VCaP (cell line): ENCODE measurements around the gene HNRNPL.
"Not testable (repeated sequence)": the region's sequence is repeated elsewhere in the genome, so short reads cannot be mapped to it uniquely, and the experiment has no call there.

Source experiments
- H3K27ac ChIP-seq: fragments of 450-650 bp; 2 replicates; pipeline ENCODE4 v1.5.1; 2017
- CTCF ChIP-seq: fragments of 450-650 bp; conservative IDR thresholded peaks from 2 replicates; pipeline ENCODE4 v1.5.1; 2017; ENCODE audit warnings: mild to moderate bottlenecking, moderate library complexity

HNRNPL gene

GRCh38 chr19:38813323-38813722 lies 36.5 kb downstream of the HNRNPL start:
- H3K27ac ChIP-seq: peak overlapping the region; percentile 40; the same call in 1 of the 2 replicates
- no peak for TF ChIP-seq CTCF

- H3K27ac ChIP-seq: peak within 1 kb of the TSS; percentile 40; the same call in 1 of the 2 replicates
Measured at GRCh38 chr19:38812841-38813320, 36.9 kb downstream of the HNRNPL start, which contains the start of gene LGALS4. TSS of gene LGALS4 (minus strand) at chr19:38812945. CDS start at chr19:38812886, 59 bp downstream.

GRCh38 chr19:38812009-38812840 lies 37.6 kb downstream of the HNRNPL start:
- no peak for TF ChIP-seq CTCF

More at GRCh38 chr19:38812841-38813320, 36.9 kb downstream of the HNRNPL start, which contains the start of gene LGALS4:
- TF ChIP-seq CTCF: no peak

GRCh38 chr19:38809592-38810252 lies 40.1 kb downstream of the HNRNPL start:
- no peak overlapping the region for H3K27ac ChIP-seq
- no peak for TF ChIP-seq CTCF

More at GRCh38 chr19:38812009-38812840, 37.6 kb downstream of the HNRNPL start:
- peak overlapping the region; percentile 40; the same call in 1 of the 2 replicates for H3K27ac ChIP-seq

- no peak overlapping the region for H3K27ac ChIP-seq
- TF ChIP-seq CTCF: no peak
Measured at GRCh38 chr19:38808741-38809140, 41.0 kb downstream of the HNRNPL start.

GRCh38 chr19:38807374-38808098 lies 42.2 kb downstream of the HNRNPL start:
- H3K27ac ChIP-seq: not testable (repeated sequence)

GRCh38 chr19:38806371-38806770 lies 43.4 kb downstream of the HNRNPL start:
- no peak overlapping the region for H3K27ac ChIP-seq
- no peak for TF ChIP-seq CTCF
